C4-2B (cell line): ENCODE results near the gene GAA.

Experiments
- CTCF ChIP-seq: fragments of 450-650 bp; conservative IDR thresholded peaks from 2 replicates; pipeline ENCODE4 v1.5.1; 2017; ENCODE audit warnings: mild to moderate bottlenecking
- ZFX ChIP-seq: fragments of 450-650 bp; IDR thresholded peaks from 2 replicates; pipeline ENCODE4 v1.6.1; 2017

GRCh38 chr17:80099291-80100034 lies 1.9 kb upstream of the GAA start:
- no peak for TF ChIP-seq CTCF
- no peak for TF ChIP-seq ZFX
